ENCODE data around the gene PADI4. TPM values are rescaled to one million over a fixed set of nuclear protein-coding genes. Genes with fewer than 3 reads are reported as not detected.
A peak's percentile ranks its signal among the peaks of the same experiment; 100 is the strongest.

Gene PADI4
- total and polyA plus RNA-seq, 2 of the 8 experiments (the other 6 are each of a cell fraction or from before 2014, with no cell fraction given), result 0.29 TPM; not detected in 1

DNA sequence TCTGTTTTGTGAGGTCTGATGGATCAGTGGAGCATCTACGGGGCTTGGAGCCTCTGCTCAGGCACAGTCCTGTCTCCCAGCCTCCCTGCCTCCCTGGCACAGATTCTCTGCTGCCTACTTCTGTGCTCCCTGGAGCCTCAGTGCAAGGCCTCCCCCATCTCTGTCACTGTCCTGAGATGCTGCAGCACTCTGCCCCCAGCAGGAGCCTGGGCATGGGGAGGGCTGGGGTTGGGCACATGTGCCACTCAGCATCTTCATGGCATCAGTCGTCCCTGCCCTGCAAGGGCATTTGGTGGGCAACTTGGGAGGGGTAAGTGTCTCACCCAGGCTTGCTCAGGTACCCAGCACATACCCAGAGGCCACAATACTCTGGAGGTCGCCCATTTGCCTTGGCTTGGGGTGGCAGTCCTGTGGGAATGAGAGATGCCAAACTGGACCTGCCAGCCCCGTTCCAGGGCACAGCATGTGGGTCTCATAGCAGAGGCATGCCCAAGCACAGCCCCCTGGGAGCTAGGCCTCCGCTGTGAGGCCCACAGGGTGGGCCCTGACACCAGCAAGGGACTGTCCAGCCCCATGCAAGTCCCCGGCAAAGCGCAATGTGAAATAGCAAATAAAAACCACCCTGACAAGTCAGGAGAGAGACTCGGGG is 30.4 kb upstream of the PADI4 start:
- H3K4me1 ChIP-seq (replicated peaks in 1 of 4; ENCODE audit: control insufficient read depth in 3 of 4, insufficient read depth in 4 of 4, low read length in 3 of 4), result no peaks in the 10 kb centered on the region; a peak in 1 of 7 replicates
- H4K91ac ChIP-seq (replicated peaks; ENCODE audit: insufficient read length, low read length), result no peak overlapping the region
- DNase-seq (ENCODE audit: low read depth in 1 of 2, low spot score in 2 of 2), result no peak
- H2BK120ac ChIP-seq (replicated peaks; ENCODE audit: low read depth, low read length), result no peak overlapping the region
- POLR2A ChIA-PET (ENCODE audit: partially characterized antibody), result interaction anchor here (0.6 kb wide), 1 partner anchor 18 kb away, joined by 3 read pairs; no protein-coding TSS in a partner anchor
- H3K9me3 ChIP-seq (ENCODE audit: insufficient read depth in 2 of 2, low read depth in 1 of 2, low read length in 1 of 2), result no peaks in the 10 kb centered on the region
- no peaks in the 10 kb centered on the region for H3K79me1 ChIP-seq (ENCODE audit: low read depth, low read length)
- H3K18ac ChIP-seq (ENCODE audit: extremely low read depth, low read length), result no peak overlapping the region
- H2AK5ac ChIP-seq (ENCODE audit: low read depth, low read length), result no peak overlapping the region
- H3K4me3 ChIP-seq (ENCODE audit: extremely low read depth in 1 of 4, insufficient read depth in 2 of 4, low read depth in 3 of 4, low read length in 4 of 4), result no peak overlapping the region
- H3K79me2 ChIP-seq (ENCODE audit: control insufficient read depth in 1 of 2, insufficient read depth in 2 of 2, low read length in 2 of 2), result no peaks in the 10 kb centered on the region
- no peak overlapping the region for H3K4me2 ChIP-seq (ENCODE audit: insufficient read depth in 1 of 2, low read depth in 2 of 2, low read length in 2 of 2)
- 89% methylated on average over 8 of the region's 8 CpGs; no CpG with 5 or more reads in 1 of the 2 experiments for WGBS, 2 experiments (ENCODE audit: extremely low coverage in 1 of 2, insufficient coverage in 1 of 2, insufficient read length in 1 of 2, insufficient replicate concordance in 2 of 2, low coverage in 1 of 2, low lambda C conversion rate in 2 of 2, missing lambda C conversion rate in 1 of 2)
- no peak for FAIRE-seq
- H3K56ac ChIP-seq (replicated peaks; ENCODE audit: insufficient read length, low read depth, low read length), result no peak overlapping the region
- H3K27me3 ChIP-seq (replicated peaks in 1 of 4; ENCODE audit: control insufficient read depth in 3 of 4, extremely low read depth in 1 of 4, insufficient read depth in 3 of 4, low read length in 3 of 4), result no peaks in the 10 kb centered on the region
- H3K36me3 ChIP-seq (ENCODE audit: control insufficient read depth in 2 of 4, insufficient read depth in 4 of 4, low read length in 3 of 4), result no peaks in the 10 kb centered on the region; a peak in 1 of 8 replicates
- CTCF ChIA-PET (ENCODE audit: partially characterized antibody), result interaction anchor here (1.2 to 2.1 kb wide), 3 partner anchors 17 to 73 kb away, joined by 3 to 7 read pairs (median 4); partner anchors contain the start of gene PADI1
- no peak overlapping the region for H3K9ac ChIP-seq (replicated peaks in 1 of 4; ENCODE audit: extremely low read depth in 1 of 4, low read depth in 3 of 4, low read length in 3 of 4)
- no peak overlapping the region for H3K14ac ChIP-seq (ENCODE audit: insufficient read length)
- H3K23me2 ChIP-seq (ENCODE audit: low read depth, low read length), result no peaks in the 10 kb centered on the region
- no peak overlapping the region for H4K5ac ChIP-seq (ENCODE audit: insufficient read length, low read depth, low read length)
- no peak overlapping the region for H4K8ac ChIP-seq (ENCODE audit: extremely low read depth, insufficient read depth, low read length)
- no peak overlapping the region for H3K27ac ChIP-seq (ENCODE audit: low read depth, low read length)
- H2BK12ac ChIP-seq (ENCODE audit: low read depth, low read length), result no peak overlapping the region
- H2BK5ac ChIP-seq (ENCODE audit: low read depth, low read length), result peak overlapping the region; percentile 52; the same call in 1 of the 2 replicates
- no peak for TF ChIP-seq TCF12 (IDR thresholded peaks at IDR 0.05; ENCODE audit: low read depth, low read length)
- TF ChIP-seq RXRA (IDR thresholded peaks at IDR 0.05; ENCODE audit: insufficient read depth, low read depth, low read length), result no peak
- no peak for TF ChIP-seq RFX5 (IDR thresholded peaks at IDR 0.05; ENCODE audit: borderline replicate concordance, low read depth, low read length)
- no peak for TF ChIP-seq SUZ12 (IDR thresholded peaks at IDR 0.05; ENCODE audit: low read length)
- TF ChIP-seq SP2 (IDR thresholded peaks at IDR 0.05; ENCODE audit: low read length), result no peak
- TF ChIP-seq TBP (IDR thresholded peaks at IDR 0.05; ENCODE audit: low read depth, low read length), result no peak
- no peak for TF ChIP-seq SP4 (IDR thresholded peaks at IDR 0.05; ENCODE audit: low read length)
- TF ChIP-seq SIN3A (conservative IDR thresholded peaks at IDR 0.05 in 1 of 2, IDR thresholded peaks at IDR 0.05 in 1 of 2; ENCODE audit: low read depth in 1 of 2, low read length in 2 of 2), result no peak
- TF ChIP-seq KDM4A (IDR thresholded peaks at IDR 0.05; ENCODE audit: low read depth, low read length, severe bottlenecking), result no peak
- TF ChIP-seq CREB1 (IDR thresholded peaks at IDR 0.05), result no peak
- TF ChIP-seq HDAC6 (IDR thresholded peaks at IDR 0.05; ENCODE audit: low read depth, low read length), result no peak
- TF ChIP-seq POU5F1 (IDR thresholded peaks at IDR 0.05; ENCODE audit: low read depth, low read length), result no peak
- H4K20me1 ChIP-seq (replicated peaks in 1 of 2; ENCODE audit: control insufficient read depth in 1 of 2, insufficient read depth in 2 of 2, low read length in 2 of 2), result no peaks in the 10 kb centered on the region
- no peak overlapping the region for H2BK15ac ChIP-seq (ENCODE audit: low read length)
- H2BK20ac ChIP-seq (ENCODE audit: low read length), result no peak overlapping the region
- H3K23ac ChIP-seq (ENCODE audit: insufficient read length), result no peak overlapping the region
- H2AFZ ChIP-seq (ENCODE audit: low read length), result no peak overlapping the region
- no peak overlapping the region for H3K4ac ChIP-seq (replicated peaks; ENCODE audit: insufficient read length, low read depth, low read length)

All from H1 (cell line).